Fibroblast of lung (primary cell): ENCODE results near the gene CACNB4.

Experiments
- EZH2 ChIP-seq: IDR thresholded peaks from 2 replicates; pipeline ENCODE4 v1.5.1; 2012; ENCODE audit warnings: low read length, control low read depth, mild to moderate bottlenecking; ENCODE audit errors: missing control alignments
- TF ChIP-seq, protein P1 (sequence below), 2 donors: IDR thresholded peaks in 1 of 2; conservative IDR thresholded peaks in 1 of 2; 1 replicate in 1 of 2; 2 replicates in 1 of 2; pipeline ENCODE4 v1.5.1; 2011 to 2012; ENCODE audit warnings: low read length in 2 of 2, control low read depth in 1 of 2, inconsistent platforms in 1 of 2, low read depth in 1 of 2, mild to moderate bottlenecking in 1 of 2

DNA sequence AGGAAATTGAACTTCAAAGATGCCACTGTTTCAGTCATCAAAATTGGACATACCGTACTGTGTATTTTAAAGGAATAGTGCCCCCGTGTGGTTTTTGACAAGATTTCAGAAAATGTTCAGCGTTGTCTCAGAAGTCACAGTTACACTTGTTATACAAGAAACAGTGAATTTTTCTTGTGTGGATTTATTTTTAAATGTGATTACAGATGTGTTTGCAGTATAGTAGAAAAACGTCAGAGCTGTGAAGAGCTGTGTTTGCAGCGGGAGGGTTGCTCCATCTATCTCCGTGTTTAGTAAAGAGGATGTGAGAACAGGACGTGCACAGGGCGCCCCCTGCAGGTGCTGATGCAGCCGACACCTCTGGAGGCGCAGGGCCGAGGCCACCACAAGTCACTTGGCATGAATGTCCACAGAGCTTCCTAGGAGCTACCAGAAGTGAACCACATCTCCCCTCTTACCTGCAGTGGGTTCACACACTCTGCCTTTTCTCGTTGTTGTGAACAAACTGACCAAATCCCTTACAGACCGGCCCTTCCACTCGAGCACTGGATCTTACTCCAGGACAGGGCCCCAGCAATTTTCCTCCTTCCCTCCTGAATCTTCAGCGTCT, 73.1 kb downstream of the CACNB4 start:
- TF ChIP-seq, protein P1, sequence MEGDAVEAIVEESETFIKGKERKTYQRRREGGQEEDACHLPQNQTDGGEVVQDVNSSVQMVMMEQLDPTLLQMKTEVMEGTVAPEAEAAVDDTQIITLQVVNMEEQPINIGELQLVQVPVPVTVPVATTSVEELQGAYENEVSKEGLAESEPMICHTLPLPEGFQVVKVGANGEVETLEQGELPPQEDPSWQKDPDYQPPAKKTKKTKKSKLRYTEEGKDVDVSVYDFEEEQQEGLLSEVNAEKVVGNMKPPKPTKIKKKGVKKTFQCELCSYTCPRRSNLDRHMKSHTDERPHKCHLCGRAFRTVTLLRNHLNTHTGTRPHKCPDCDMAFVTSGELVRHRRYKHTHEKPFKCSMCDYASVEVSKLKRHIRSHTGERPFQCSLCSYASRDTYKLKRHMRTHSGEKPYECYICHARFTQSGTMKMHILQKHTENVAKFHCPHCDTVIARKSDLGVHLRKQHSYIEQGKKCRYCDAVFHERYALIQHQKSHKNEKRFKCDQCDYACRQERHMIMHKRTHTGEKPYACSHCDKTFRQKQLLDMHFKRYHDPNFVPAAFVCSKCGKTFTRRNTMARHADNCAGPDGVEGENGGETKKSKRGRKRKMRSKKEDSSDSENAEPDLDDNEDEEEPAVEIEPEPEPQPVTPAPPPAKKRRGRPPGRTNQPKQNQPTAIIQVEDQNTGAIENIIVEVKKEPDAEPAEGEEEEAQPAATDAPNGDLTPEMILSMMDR (conservative IDR thresholded peaks at IDR 0.05 in 1 of 2, IDR thresholded peaks at IDR 0.05 in 1 of 2; ENCODE audit: low read depth in 1 of 2, low read length in 2 of 2): peak; percentile 90 to 98
- no peak for TF ChIP-seq EZH2
